ENCODE results near the gene SPTBN1.

- TF ChIP-seq GATA2 (IDR thresholded peaks at IDR 0.05; ENCODE audit: low read depth, low read length) (no peak), GATA3 (IDR thresholded peaks at IDR 0.05; ENCODE audit: low read depth, low read length) (no peak)
Observed at GRCh38 chr2:54646170-54646927, 190.2 kb downstream of the SPTBN1 start.

Measured in SH-SY5Y (cell line).